ENCODE data around the gene GUCY2D. TPM values are rescaled to one million over a fixed set of nuclear protein-coding genes. Genes with fewer than 3 reads are reported as not detected.

GUCY2D gene
- total RNA-seq, 2 donors from 2014 or later: 1.2 to 1.6 TPM

GRCh38 chr17:8044819-8045810 is 42.7 kb downstream of the GUCY2D start:
- Mint-ChIP-seq H3K27ac (no peak overlapping the region), H3K36me3 (ENCODE audit: low read depth) (no peaks in the 10 kb centered on the region)
- WGBS, 2 experiments (ENCODE audit: insufficient coverage in 1 of 2, insufficient read length in 1 of 2): 87 to 94% methylated on average over 16 to 24 of the region's 24 CpGs

GRCh38 chr17:8046306-8046928 is 44.0 kb downstream of the GUCY2D start:
- Histone ChIP-seq H3K9ac (ENCODE audit: extremely low read depth, low read length, poor library complexity, severe bottlenecking) (no peak overlapping the region), H3K27me3 (ENCODE audit: control insufficient read depth, insufficient read depth, low read length, poor library complexity, severe bottlenecking) (peaks cover 26% of the 10 kb centered on the region), H3K9me3 (ENCODE audit: control insufficient read depth, low read length) (no peaks in the 10 kb centered on the region), H3K4me1 (ENCODE audit: control insufficient read depth, insufficient read depth, low read length) (no peaks in the 10 kb centered on the region), H3K27ac (ENCODE audit: low read depth, low read length) (no peak overlapping the region), H3K4me3 (ENCODE audit: low read length) (no peak overlapping the region), H3K36me3 (ENCODE audit: control insufficient read depth, insufficient read depth, low read length) (no peaks in the 10 kb centered on the region)
- Mint-ChIP-seq H3K27ac (no peak overlapping the region), H3K36me3 (ENCODE audit: low read depth) (no peaks in the 10 kb centered on the region), H3K27me3 (ENCODE audit: insufficient read depth) (peaks cover 58% of the 10 kb centered on the region), H3K4me1 (no peaks in the 10 kb centered on the region), H3K4me3 (no peak overlapping the region), H3K9me3 (no peaks in the 10 kb centered on the region)
- no peak for TF ChIP-seq CTCF (conservative IDR thresholded peaks at IDR 0.05)
- 87 to 94% methylated on average over 6 to 11 of the region's 11 CpGs for WGBS, 2 experiments (ENCODE audit: insufficient coverage in 1 of 2, insufficient read length in 1 of 2)
- no peak for DNase-seq

More at GRCh38 chr17:8044819-8045810, 42.7 kb downstream of the GUCY2D start:
- Histone ChIP-seq H3K36me3 (ENCODE audit: control insufficient read depth, insufficient read depth, low read length) (no peaks in the 10 kb centered on the region), H3K4me1 (ENCODE audit: control insufficient read depth, insufficient read depth, low read length) (no peaks in the 10 kb centered on the region), H3K4me3 (ENCODE audit: low read length) (no peak overlapping the region), H3K27me3 (ENCODE audit: control insufficient read depth, insufficient read depth, low read length, poor library complexity, severe bottlenecking) (peaks cover 24% of the 10 kb centered on the region), H3K27ac (ENCODE audit: low read depth, low read length) (no peak overlapping the region), H3K9ac (ENCODE audit: extremely low read depth, low read length, poor library complexity, severe bottlenecking) (no peak overlapping the region), H3K9me3 (ENCODE audit: control insufficient read depth, low read length) (peaks cover 2% of the 10 kb centered on the region)
- Mint-ChIP-seq H3K4me3 (no peak overlapping the region), H3K4me1 (no peaks in the 10 kb centered on the region), H3K9me3 (no peaks in the 10 kb centered on the region), H3K27me3 (ENCODE audit: insufficient read depth) (peaks cover 56% of the 10 kb centered on the region)
- no peak for DNase-seq
- no peak for TF ChIP-seq CTCF (conservative IDR thresholded peaks at IDR 0.05)

GRCh38 chr17:8046929-8047768 is 44.7 kb downstream of the GUCY2D start:
- Mint-ChIP-seq H3K27me3 (ENCODE audit: insufficient read depth) (peaks cover 64% of the 10 kb centered on the region), H3K27ac (no peak overlapping the region), H3K4me1 (no peaks in the 10 kb centered on the region), H3K36me3 (ENCODE audit: low read depth) (no peaks in the 10 kb centered on the region), H3K4me3 (no peak overlapping the region), H3K9me3 (no peaks in the 10 kb centered on the region)
- Histone ChIP-seq H3K4me3 (ENCODE audit: low read length) (no peak overlapping the region), H3K36me3 (ENCODE audit: control insufficient read depth, insufficient read depth, low read length) (no peaks in the 10 kb centered on the region), H3K27ac (ENCODE audit: low read depth, low read length) (no peak overlapping the region), H3K4me1 (ENCODE audit: control insufficient read depth, insufficient read depth, low read length) (no peaks in the 10 kb centered on the region), H3K9ac (ENCODE audit: extremely low read depth, low read length, poor library complexity, severe bottlenecking) (no peak overlapping the region), H3K27me3 (ENCODE audit: control insufficient read depth, insufficient read depth, low read length, poor library complexity, severe bottlenecking) (peaks cover 33% of the 10 kb centered on the region), H3K9me3 (ENCODE audit: control insufficient read depth, low read length) (no peaks in the 10 kb centered on the region)
- 85 to 86% methylated on average over 15 to 24 of the region's 24 CpGs for WGBS, 2 experiments (ENCODE audit: insufficient coverage in 1 of 2, insufficient read length in 1 of 2)
- TF ChIP-seq CTCF (conservative IDR thresholded peaks at IDR 0.05): no peak
- DNase-seq: no peak

Measured in endodermal cell (in vitro differentiated cells).